OCI-LY1 (cell line): ENCODE data around the gene ZHX3.

ENCODE experiments used
- EZH2 ChIP-seq: fragments of 200-600 bp; sonication (generic), shearing (Covaris generic); IDR thresholded peaks from 2 replicates; pipeline ENCODE4 v1.8.0; 2017; ENCODE audit warnings: borderline replicate concordance, mixed run types, mild to moderate bottlenecking, antibody characterized with exemption, low read length, moderate library complexity, mixed read lengths
- TF ChIP-seq, protein P1 (sequence below): fragments of 200-600 bp; sonication (generic), shearing (Covaris generic); IDR thresholded peaks from 2 replicates; pipeline ENCODE4 v1.5.1; 2017; ENCODE audit warnings: mild to moderate bottlenecking, antibody characterized with exemption, low read length, moderate library complexity, mixed read lengths

DNA sequence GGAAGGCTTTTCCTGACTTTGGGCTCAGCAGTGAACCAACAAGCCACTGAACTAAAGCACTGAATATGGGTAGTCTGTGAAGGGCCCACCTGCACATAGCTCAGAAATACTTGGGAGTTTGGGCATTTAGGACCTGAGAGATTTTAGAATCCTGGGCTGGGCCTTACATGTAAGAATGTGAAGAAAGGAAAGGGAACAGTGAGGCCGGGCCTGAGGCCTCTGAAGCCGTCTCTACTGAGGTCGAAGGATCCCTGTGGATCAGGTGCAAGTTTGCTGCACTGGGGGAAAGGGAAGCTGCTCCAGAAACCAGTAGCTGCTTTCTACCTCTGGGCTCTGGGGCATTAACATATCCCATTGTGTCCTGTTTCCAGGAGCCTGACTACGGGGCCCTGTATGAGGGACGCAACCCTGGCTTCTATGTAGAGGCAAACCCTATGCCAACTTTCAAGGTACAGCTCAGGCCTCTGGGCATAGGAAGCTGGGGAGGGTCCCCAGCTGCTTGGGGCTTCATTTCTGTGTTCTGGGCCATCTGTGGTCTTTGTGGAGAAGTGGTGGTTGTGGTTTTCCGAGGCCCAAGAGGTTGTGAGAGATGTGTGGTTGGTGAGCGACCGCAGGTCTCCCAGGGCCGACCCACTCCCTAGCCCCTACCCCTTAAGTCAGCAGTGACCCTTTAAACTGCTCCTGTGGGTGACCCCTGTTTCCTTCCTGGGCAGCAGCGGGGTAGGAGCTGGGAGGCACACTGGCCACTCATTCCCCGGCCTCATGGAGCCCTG is 149.9 kb downstream of the ZHX3 start:
- no peak for TF ChIP-seq EZH2
- TF ChIP-seq, protein P1, sequence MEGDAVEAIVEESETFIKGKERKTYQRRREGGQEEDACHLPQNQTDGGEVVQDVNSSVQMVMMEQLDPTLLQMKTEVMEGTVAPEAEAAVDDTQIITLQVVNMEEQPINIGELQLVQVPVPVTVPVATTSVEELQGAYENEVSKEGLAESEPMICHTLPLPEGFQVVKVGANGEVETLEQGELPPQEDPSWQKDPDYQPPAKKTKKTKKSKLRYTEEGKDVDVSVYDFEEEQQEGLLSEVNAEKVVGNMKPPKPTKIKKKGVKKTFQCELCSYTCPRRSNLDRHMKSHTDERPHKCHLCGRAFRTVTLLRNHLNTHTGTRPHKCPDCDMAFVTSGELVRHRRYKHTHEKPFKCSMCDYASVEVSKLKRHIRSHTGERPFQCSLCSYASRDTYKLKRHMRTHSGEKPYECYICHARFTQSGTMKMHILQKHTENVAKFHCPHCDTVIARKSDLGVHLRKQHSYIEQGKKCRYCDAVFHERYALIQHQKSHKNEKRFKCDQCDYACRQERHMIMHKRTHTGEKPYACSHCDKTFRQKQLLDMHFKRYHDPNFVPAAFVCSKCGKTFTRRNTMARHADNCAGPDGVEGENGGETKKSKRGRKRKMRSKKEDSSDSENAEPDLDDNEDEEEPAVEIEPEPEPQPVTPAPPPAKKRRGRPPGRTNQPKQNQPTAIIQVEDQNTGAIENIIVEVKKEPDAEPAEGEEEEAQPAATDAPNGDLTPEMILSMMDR: no peak
